GM12878 (cell line): ENCODE data around the gene MICB. TPM values are rescaled to one million over a fixed set of nuclear protein-coding genes. Genes with fewer than 3 reads are reported as not detected.

Source experiments
- ATAC-seq: fragments of 200-7000 bp; cut with Tn5 transposase; 3 replicates; pipeline ENCODE4 v1.9.1; 2020; ENCODE audit warnings: mild to moderate bottlenecking, moderate library complexity
- BruUV-seq: library from RNA; stranded (reverse); fragments of 400-500 nt; replicated peaks from 2 replicates; lab custom pipeline; 2021; lab: Mats Ljungman, UMichigan
- CTCF ChIA-PET: fragments of 300-600 bp; sonication (Branson Sonifier 250); formaldehyde crosslinking; extraction: SDS; loops from one replicate; lab custom pipeline; 2021; ENCODE audit warnings: inconsistent platforms; lab: Yijun Ruan, JAX
- POLR2A ChIA-PET: fragments of 350-600 bp; formaldehyde crosslinking; extraction: SDS; loops from one replicate; lab custom pipeline; 2021; ENCODE audit warnings: inconsistent platforms; lab: Charles Lee
- RAD21 ChIA-PET: fragments of 300-600 bp; sonication (Branson Sonifier 250); formaldehyde crosslinking; loops from one replicate; lab custom pipeline; 2023; ENCODE audit warnings: antibody characterized with exemption; ENCODE audit not compliant: unreplicated experiment; lab: Charles Lee
- SMC1A ChIA-PET: fragments of 300-600 bp; sonication (Branson Sonifier 250); formaldehyde crosslinking; loops from one replicate; lab custom pipeline; 2023; ENCODE audit not compliant: unreplicated experiment, uncharacterized antibody; lab: Charles Lee
- DNase-seq: peaks from one replicate; pipeline ENCODE4 v3.0.0-alpha.2; 2011; ENCODE audit warnings: low read depth, low spot score
- FAIRE-seq: peaks from 3 replicates; lab custom pipeline; 2011; peaks lifted over from hg19 to GRCh38; lab: Jason Lieb, UNC
- H2AFZ ChIP-seq: 2 replicates; pipeline ENCODE4 v1.6.0; 2011; ENCODE audit warnings: low read depth, low read length, control low read depth; ENCODE audit not compliant: control insufficient read depth
- H3K27ac ChIP-seq: 2 replicates; pipeline ENCODE4 v1.5.1; 2011; ENCODE audit warnings: control low read depth; ENCODE audit not compliant: control insufficient read depth, insufficient read depth
- H3K27me3 ChIP-seq, 2 experiments: replicated peaks in 1 of 2; 2 replicates each; pipeline versions ENCODE4 v1.6.0 to v1.6.1; 2011; ENCODE audit warnings: low read length in 1 of 2; ENCODE audit not compliant: control insufficient read depth in 2 of 2, insufficient read depth in 2 of 2
- H3K36me3 ChIP-seq, 2 experiments: 2 replicates each; pipeline ENCODE4 v1.5.1; 2011; ENCODE audit warnings: low read length in 1 of 2; ENCODE audit not compliant: control insufficient read depth in 2 of 2, insufficient read depth in 2 of 2
- H3K4me1 ChIP-seq: 2 replicates; pipeline ENCODE4 v1.6.1; 2011; ENCODE audit warnings: mild to moderate bottlenecking, low read length, moderate library complexity, mixed read lengths; ENCODE audit not compliant: control insufficient read depth, insufficient read depth
- H3K4me2 ChIP-seq: 2 replicates; pipeline ENCODE4 v1.6.0; 2011; ENCODE audit warnings: control low read depth; ENCODE audit not compliant: control insufficient read depth, insufficient read depth
- H3K4me3 ChIP-seq: fragments of 200-600 bp; sonication (generic); 2 replicates; pipeline ENCODE4 v1.5.1; 2016
- H3K79me2 ChIP-seq: 2 replicates; pipeline ENCODE4 v1.6.0; 2011; ENCODE audit warnings: low read length; ENCODE audit not compliant: control insufficient read depth, insufficient read depth
- H3K9ac ChIP-seq: 2 replicates; pipeline ENCODE4 v1.8.0; 2011; ENCODE audit warnings: low read length, control low read depth, mixed read lengths; ENCODE audit not compliant: control insufficient read depth, insufficient read depth
- H3K9me3 ChIP-seq: replicated peaks from 3 replicates; pipeline ENCODE4 v1.5.1; 2011; ENCODE audit warnings: mild to moderate bottlenecking, low read length; ENCODE audit not compliant: control insufficient read depth, insufficient read depth
- H4K20me1 ChIP-seq: 2 replicates; pipeline ENCODE4 v1.6.0; 2011; ENCODE audit not compliant: control insufficient read depth, insufficient read depth
- CHD4 ChIP-seq: fragments of 200-600 bp; sonication (generic); IDR thresholded peaks from 2 replicates; pipeline ENCODE4 v1.6.1; 2016; ENCODE audit warnings: mild to moderate bottlenecking
- CREM ChIP-seq: IDR thresholded peaks from 2 replicates; pipeline ENCODE4 v1.6.1; 2014; ENCODE audit warnings: antibody characterized with exemption, low read depth
- HCFC1 ChIP-seq: fragments of 150-350 bp; IDR thresholded peaks from 2 replicates; pipeline ENCODE4 v1.6.1; 2014; ENCODE audit warnings: low read length
- KAT2A ChIP-seq: conservative IDR thresholded peaks from 2 replicates; pipeline ENCODE4 v1.6.1; 2011; ENCODE audit warnings: low read depth, low read length; ENCODE audit not compliant: control insufficient read depth
- MLLT1 ChIP-seq: fragments of 450-650 bp; IDR thresholded peaks from 2 replicates; pipeline ENCODE4 v1.6.1; 2016; ENCODE audit warnings: mild to moderate bottlenecking
- ZBED1 ChIP-seq: IDR thresholded peaks from 2 replicates; pipeline ENCODE4 v1.6.1; 2016; ENCODE audit warnings: borderline replicate concordance
- ZNF217 ChIP-seq: fragments of 450-650 bp; IDR thresholded peaks from 2 replicates; pipeline ENCODE4 v1.6.1; 2017; ENCODE audit warnings: antibody characterized with exemption, mild to moderate bottlenecking
- WGBS: methylation state at CpG from one replicate; pipeline ENCODE4 v1.1.6; 2016; ENCODE audit warnings: low lambda C conversion rate; ENCODE audit not compliant: insufficient replicate concordance, insufficient coverage; ENCODE audit errors: missing lambda C conversion rate; 5-methylcytosine and 5-hydroxymethylcytosine counted together
- in situ Hi-C: fragments of 300-500 bp; cut with MboI; formaldehyde crosslinking; loops from 9 replicates; pipeline ENCODE4 v1.14.3; 2018; ENCODE audit warnings: mixed read lengths
- intact Hi-C: fragments of 100-400 bp; cut with micrococcal nuclease; formaldehyde crosslinking; loops from one replicate; pipeline ENCODE4 v1.14.2; 2022; ENCODE audit not compliant: unreplicated experiment
- polyA plus RNA-seq, 11 experiments: library from polyadenylated mRNA; depleted of rRNA in 4 of 11; unstranded in 6 of 11; stranded (reverse) in 5 of 11; fragments of >200 nt; fragmentation: Nextera tagmentation in 4 of 11; fragmentation: Illumina TruSeq in 1 of 11; extraction: Ambion mirVana in 4 of 11; extraction: Trizol in 1 of 11; gene quantifications; 1 replicate in 1 of 11; 2 replicates in 10 of 11; pipeline versions ENCODE4 v1.2.1 to v1.2.3, GENCODE V29; 2011 to 2016; ENCODE audit warnings: inconsistent platforms in 2 of 11, missing spikeins in 2 of 11, low read depth in 1 of 11
- total RNA-seq, 4 experiments: library from RNA; depleted of rRNA in 3 of 4; stranded (reverse); fragments of >200 nt in 3 of 4; fragmentation: Illumina TruSeq in 1 of 4; extraction: Trizol in 1 of 4; gene quantifications; 2 replicates each; pipeline versions ENCODE4 v1.2.1 to v1.2.3, GENCODE V29; 2013 to 2021

MICB gene
- total and polyA plus RNA-seq, 10 of the 15 experiments (the other 5 are each of a cell fraction or from before 2014, with no cell fraction given): 9.0 to 37.1 (median 17.8) TPM

GRCh38 chr6:31513456-31514165, 15.7 kb downstream of the MICB start:
- Histone ChIP-seq H3K36me3 (peaks cover 18 to 19% of the 10 kb centered on the region in 2 experiments), H3K4me2 (no peak overlapping the region), H3K9me3 (no peaks in the 10 kb centered on the region), H3K27me3 (no peaks in the 10 kb centered on the region)
- RAD21 ChIA-PET: no interaction called here
- CTCF ChIA-PET: interaction anchor here (1.2 kb wide), 1 partner anchor 71 kb away, joined by 3 read pairs; no protein-coding TSS in a partner anchor
- DNase-seq: no peak
- TF ChIP-seq MLLT1 (no peak), ZBED1 (no peak), CHD4 (no peak), CREM (no peak), HCFC1 (no peak), KAT2A (no peak), ZNF217 (no peak)
- TF ChIP-seq, all 136 proteins: peak for 0
- ChIA-PET POLR2A (no interaction called here), SMC1A (no interaction called here)
- H2AFZ ChIP-seq: no peak overlapping the region
- H3K4me3 ChIP-seq: no peak overlapping the region
- intact Hi-C loops: no loop called here
- BruUV-seq: no TSS peak
- no peaks in the 10 kb centered on the region for H3K79me2 ChIP-seq
- 78% methylated on average over 5 of the region's 5 CpGs for WGBS
- no peaks in the 10 kb centered on the region for H3K4me1 ChIP-seq
- H3K27ac ChIP-seq: no peak overlapping the region
- no peak for ATAC-seq
- in situ Hi-C loops: no loop called here
- no peak for FAIRE-seq
- no peak overlapping the region for H3K9ac ChIP-seq
- H4K20me1 ChIP-seq: no peaks in the 10 kb centered on the region
